Measurements from ENCODE around the gene RB1.

DNA sequence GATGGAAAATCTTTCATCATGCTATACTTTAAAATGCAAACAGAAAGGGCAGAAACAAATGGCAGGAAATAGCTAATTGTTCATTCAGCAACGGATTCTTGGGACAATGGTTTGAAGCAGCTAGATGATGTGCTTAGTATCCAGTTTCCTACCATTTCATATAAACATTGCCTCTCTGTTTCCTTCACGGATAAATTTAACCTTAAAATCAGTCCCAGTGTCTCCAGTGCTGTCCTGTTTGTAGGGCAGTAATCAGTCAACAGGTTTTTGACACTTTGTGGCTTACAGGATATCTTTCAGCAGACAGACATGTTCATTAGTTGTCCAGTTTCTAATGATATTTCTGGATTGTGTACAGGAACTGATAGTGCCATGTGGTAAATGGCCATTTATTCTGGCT, 24.7 kb upstream of the RB1 start:
- TF ChIP-seq POLR2A (IDR thresholded peaks at IDR 0.05; ENCODE audit: extremely low read depth, insufficient read length) (no peak), MYC (IDR thresholded peaks at IDR 0.05; ENCODE audit: low read depth, low read length) (no peak)
- TF ChIP-seq, protein P1, sequence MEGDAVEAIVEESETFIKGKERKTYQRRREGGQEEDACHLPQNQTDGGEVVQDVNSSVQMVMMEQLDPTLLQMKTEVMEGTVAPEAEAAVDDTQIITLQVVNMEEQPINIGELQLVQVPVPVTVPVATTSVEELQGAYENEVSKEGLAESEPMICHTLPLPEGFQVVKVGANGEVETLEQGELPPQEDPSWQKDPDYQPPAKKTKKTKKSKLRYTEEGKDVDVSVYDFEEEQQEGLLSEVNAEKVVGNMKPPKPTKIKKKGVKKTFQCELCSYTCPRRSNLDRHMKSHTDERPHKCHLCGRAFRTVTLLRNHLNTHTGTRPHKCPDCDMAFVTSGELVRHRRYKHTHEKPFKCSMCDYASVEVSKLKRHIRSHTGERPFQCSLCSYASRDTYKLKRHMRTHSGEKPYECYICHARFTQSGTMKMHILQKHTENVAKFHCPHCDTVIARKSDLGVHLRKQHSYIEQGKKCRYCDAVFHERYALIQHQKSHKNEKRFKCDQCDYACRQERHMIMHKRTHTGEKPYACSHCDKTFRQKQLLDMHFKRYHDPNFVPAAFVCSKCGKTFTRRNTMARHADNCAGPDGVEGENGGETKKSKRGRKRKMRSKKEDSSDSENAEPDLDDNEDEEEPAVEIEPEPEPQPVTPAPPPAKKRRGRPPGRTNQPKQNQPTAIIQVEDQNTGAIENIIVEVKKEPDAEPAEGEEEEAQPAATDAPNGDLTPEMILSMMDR (IDR thresholded peaks at IDR 0.05; ENCODE audit: low read depth, low read length): no peak
